ENCODE data around the gene NRXN3. TPM values are rescaled to one million over a fixed set of nuclear protein-coding genes. Genes with fewer than 3 reads are reported as not detected.

The NRXN3 gene
- total RNA-seq, 2 donors from 2014 or later, result not detected

DNA sequence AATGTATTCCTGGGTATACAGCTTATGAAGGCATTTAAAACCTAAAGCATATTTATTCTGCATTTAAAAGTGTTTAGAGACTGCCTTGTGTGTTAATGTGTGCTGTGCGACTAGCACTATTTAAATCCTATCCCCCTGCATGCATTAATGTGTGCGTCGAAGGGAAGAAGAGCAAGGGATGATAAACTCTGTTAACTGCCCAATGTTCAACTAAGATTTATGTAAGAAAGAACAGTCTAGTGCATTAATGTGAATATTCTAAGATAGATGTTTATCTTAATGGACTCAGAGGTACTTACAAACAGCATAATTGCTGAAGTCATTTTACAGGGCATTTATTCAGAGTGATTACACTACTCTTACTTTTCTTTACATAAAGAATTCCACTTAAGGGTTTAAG lies 1616.3 kb downstream of the NRXN3 start:
- Mint-ChIP-seq H3K36me3 (ENCODE audit: low read depth) (no peaks in the 10 kb centered on the region), H3K4me1 (no peaks in the 10 kb centered on the region), H3K4me3 (no peak overlapping the region), H3K27me3 (no peaks in the 10 kb centered on the region), H3K27ac (no peak overlapping the region)
- ATAC-seq, result no peak
- H3K9me3 ChIP-seq (ENCODE audit: control insufficient read depth, low read length, poor library complexity, severe bottlenecking), result no peaks in the 10 kb centered on the region
- no peak for DNase-seq

DNA sequence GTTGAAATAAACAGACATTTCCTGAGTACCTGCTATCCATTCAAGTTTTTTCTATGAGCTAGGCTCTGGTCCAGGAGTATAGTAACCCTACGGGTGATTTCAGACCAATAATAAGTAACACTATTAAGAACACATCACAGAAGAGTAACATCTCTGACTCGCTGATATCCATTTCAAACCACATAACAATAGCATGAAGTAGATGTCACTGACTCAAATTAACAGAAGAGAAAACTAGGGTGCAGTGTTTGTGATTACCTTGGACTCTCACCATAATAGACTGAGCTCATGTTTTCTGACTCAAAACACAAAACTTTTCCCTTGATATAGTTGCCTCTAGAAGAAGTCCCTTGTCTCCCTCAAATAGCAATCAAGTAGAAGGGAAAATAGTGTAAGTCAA lies 1618.2 kb downstream of the NRXN3 start:
- no peaks in the 10 kb centered on the region for H3K9me3 ChIP-seq (ENCODE audit: control insufficient read depth, low read length, poor library complexity, severe bottlenecking)
- no peaks in the 10 kb centered on the region for H3K27me3 Mint-ChIP-seq
- H3K27ac Mint-ChIP-seq, result no peak overlapping the region
- ATAC-seq (no peak), DNase-seq (no peak)
- no peaks in the 10 kb centered on the region for H3K4me1 Mint-ChIP-seq
- H3K4me3 Mint-ChIP-seq, result no peak overlapping the region
- H3K36me3 Mint-ChIP-seq (ENCODE audit: low read depth), result no peaks in the 10 kb centered on the region

DNA sequence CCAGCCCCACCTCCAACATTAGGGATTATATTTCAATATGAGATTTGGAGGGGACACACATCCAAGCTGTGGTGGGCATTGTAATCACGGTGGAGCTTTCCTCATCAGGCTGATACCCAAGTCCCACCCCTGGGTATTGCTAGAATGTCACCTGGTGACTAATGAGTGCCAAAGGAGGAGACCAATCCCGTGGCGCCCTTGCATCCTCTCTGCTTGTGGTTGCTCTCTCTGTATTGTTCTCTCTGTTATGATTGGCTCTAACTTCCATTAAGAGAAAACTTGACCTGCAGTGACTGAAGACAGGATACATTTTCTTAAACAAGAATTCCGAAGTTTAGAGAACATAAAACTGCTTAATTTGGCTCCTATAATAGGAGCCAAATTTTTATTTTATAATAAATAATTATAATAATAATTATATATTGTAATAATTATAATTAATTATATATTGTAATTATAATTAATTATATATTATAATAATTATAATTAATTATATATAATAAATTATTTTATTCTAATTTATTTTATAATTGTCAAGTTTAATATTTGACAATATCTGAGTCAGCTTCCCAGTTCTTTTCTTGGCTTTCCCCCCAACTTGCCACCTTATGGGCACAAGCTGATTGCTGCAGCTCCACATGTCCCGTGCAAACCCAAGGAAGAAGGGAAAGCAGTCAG lies 1621.0 kb downstream of the NRXN3 start:
- H3K27me3 Mint-ChIP-seq, result no peaks in the 10 kb centered on the region
- H3K27ac Mint-ChIP-seq, result no peak overlapping the region
- ATAC-seq, result no peak
- H3K36me3 Mint-ChIP-seq (ENCODE audit: low read depth), result no peaks in the 10 kb centered on the region
- no peaks in the 10 kb centered on the region for H3K9me3 ChIP-seq (ENCODE audit: control insufficient read depth, low read length, poor library complexity, severe bottlenecking)
- no peak overlapping the region for H3K4me3 Mint-ChIP-seq
- DNase-seq, result no peak
- no peaks in the 10 kb centered on the region for H3K4me1 Mint-ChIP-seq

DNA sequence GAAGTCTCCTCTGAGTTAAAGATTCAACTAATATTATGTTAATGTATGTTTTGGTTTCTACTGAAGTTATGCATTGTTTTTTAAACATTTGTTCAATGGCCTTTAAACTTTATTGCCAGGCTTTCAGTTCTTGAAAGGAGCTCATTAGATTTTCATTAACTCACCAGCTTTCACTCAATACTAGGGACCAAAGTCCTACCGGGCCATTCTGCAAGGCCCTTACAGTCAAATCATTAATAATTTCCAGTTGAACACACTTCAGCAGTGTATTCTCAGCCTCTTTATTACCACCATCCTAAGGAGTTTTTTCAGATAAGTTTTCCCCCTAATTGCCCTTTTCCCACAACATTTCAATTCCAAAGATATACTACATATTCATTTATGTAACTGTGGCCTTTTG lies 1631.9 kb downstream of the NRXN3 start:
- H3K4me1 Mint-ChIP-seq, result no peaks in the 10 kb centered on the region
- ATAC-seq (no peak), DNase-seq (no peak)
- H3K4me3 Mint-ChIP-seq, result no peak overlapping the region
- H3K36me3 Mint-ChIP-seq (ENCODE audit: low read depth), result no peaks in the 10 kb centered on the region
- no peaks in the 10 kb centered on the region for H3K9me3 ChIP-seq (ENCODE audit: control insufficient read depth, low read length, poor library complexity, severe bottlenecking)
- H3K27ac Mint-ChIP-seq, result no peak overlapping the region
- H3K27me3 Mint-ChIP-seq, result no peaks in the 10 kb centered on the region

DNA sequence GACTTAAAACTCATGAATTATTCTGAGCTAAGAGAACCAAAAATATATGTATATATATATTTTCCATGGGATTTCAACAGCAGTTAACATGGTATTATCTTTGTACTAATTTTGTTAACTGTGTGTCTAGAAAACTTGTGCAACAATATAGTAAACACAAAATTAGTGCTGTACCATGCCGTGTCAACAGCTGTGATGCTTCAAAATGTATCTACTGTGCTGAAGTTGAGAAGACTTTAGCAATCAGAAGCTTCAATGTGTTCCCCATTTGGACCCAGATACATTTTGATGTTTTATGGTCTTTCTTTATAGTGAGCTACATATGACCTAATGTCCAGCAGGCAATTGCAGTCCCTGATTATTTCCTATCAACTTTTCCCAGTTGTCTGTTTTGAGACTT lies 1635.5 kb downstream of the NRXN3 start:
- Mint-ChIP-seq H3K27ac (no peak overlapping the region), H3K4me1 (no peaks in the 10 kb centered on the region), H3K27me3 (no peaks in the 10 kb centered on the region), H3K4me3 (no peak overlapping the region), H3K36me3 (ENCODE audit: low read depth) (no peaks in the 10 kb centered on the region)
- ATAC-seq (no peak), DNase-seq (no peak)
- no peaks in the 10 kb centered on the region for H3K9me3 ChIP-seq (ENCODE audit: control insufficient read depth, low read length, poor library complexity, severe bottlenecking)

DNA sequence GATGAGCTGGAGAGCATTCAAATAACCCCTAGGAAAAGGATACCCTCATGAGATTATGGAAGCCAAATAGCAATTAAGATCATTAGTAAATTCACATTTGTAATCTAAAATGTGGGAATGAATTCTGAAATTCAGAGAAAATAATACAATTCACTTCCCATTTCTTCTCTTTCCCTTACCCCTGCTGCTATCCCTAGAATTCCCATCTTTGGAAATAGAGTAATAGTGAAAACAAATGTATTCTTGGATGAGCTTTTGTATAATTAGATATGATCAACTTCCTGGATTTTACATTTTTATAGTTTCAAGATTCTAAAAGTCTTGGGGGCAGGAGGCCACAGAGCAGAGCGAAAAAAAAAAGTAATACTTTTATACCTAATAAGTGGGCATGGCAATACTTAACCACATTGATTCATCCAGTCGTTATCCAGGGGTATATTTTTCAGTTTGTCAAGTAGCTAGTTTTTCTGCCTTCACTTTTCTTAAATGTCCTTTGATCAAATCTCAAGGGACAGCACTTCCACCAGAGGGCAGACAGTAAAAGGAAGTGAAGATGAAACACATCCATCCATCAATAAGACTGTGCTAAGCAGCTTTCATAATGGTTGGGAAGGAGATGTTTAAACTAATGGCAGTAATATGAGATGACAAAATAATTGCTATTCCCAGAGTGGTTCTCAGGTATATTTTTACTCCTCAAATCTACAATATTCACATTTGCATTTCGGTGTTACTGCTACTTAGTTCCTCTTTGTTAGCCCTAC lies 1639.9 kb downstream of the NRXN3 start:
- DNase-seq, result no peak
- no peaks in the 10 kb centered on the region for H3K27me3 Mint-ChIP-seq
- H3K27ac Mint-ChIP-seq, result no peak overlapping the region

DNA sequence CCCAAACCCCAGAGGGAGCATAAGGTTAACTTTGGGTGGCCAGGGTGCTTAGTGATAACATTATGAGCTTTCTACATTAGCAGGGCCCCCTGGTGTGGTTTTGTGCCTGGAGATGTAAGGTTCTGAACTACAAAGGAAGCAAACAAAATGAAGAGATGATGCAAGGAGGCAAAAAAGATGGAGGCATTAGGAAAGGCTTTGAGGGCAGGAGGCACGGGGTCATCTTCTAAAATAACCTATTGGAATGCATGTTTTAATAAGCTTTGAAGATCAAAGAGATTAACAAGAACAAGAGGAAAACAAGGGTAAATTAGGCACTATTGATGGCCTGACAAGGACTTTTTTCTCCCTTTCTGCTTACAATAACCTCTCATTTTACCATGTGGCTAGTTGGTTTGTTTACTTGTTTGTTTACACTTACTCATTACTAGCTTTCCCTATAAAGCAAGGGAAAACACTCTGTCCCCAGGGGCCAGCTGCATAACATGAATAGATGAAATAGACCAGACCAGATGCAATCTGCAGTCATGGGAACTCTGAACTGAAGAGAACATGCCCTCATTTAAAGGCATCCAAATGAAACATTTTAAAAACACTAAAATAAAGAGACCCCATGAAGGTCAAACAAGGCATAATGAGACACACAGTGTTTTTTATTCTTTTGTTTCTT lies 1650.8 kb downstream of the NRXN3 start:
- Mint-ChIP-seq H3K4me3 (no peak overlapping the region), H3K4me1 (no peaks in the 10 kb centered on the region), H3K36me3 (ENCODE audit: low read depth) (no peaks in the 10 kb centered on the region), H3K27me3 (no peaks in the 10 kb centered on the region), H3K27ac (no peak overlapping the region)
- ATAC-seq (no peak), DNase-seq (no peak)
- H3K9me3 ChIP-seq (ENCODE audit: control insufficient read depth, low read length, poor library complexity, severe bottlenecking), result no peaks in the 10 kb centered on the region

More for the DNA sequence above, 1639.9 kb downstream of the NRXN3 start:
- Mint-ChIP-seq H3K4me1 (no peaks in the 10 kb centered on the region), H3K4me3 (no peak overlapping the region), H3K36me3 (ENCODE audit: low read depth) (no peaks in the 10 kb centered on the region)
- no peak for ATAC-seq
- H3K9me3 ChIP-seq (ENCODE audit: control insufficient read depth, low read length, poor library complexity, severe bottlenecking), result no peaks in the 10 kb centered on the region

DNA sequence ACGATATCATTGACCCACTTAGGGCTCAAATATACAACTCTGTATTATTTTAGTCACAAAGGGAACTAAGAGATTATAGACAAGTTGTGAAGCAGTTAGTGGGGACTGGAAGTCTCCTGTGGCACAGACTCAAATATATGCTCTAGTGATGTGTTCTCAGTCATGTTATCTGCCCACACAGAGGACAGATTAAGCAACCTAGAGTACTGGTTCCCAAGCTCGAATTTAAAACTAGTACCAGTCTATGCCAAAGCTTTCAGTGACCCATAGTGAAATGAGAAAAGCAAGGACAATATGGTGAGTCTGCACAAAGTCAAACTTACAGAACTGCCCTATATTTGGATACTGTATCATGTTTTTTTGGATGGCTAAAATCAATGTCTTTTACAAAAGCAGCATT lies 1651.9 kb downstream of the NRXN3 start:
- Mint-ChIP-seq H3K36me3 (ENCODE audit: low read depth) (no peaks in the 10 kb centered on the region), H3K4me1 (no peaks in the 10 kb centered on the region), H3K27me3 (no peaks in the 10 kb centered on the region), H3K27ac (no peak overlapping the region), H3K4me3 (no peak overlapping the region)
- H3K9me3 ChIP-seq (ENCODE audit: control insufficient read depth, low read length, poor library complexity, severe bottlenecking), result no peaks in the 10 kb centered on the region
- no peak for DNase-seq
- ATAC-seq, result no peak

DNA sequence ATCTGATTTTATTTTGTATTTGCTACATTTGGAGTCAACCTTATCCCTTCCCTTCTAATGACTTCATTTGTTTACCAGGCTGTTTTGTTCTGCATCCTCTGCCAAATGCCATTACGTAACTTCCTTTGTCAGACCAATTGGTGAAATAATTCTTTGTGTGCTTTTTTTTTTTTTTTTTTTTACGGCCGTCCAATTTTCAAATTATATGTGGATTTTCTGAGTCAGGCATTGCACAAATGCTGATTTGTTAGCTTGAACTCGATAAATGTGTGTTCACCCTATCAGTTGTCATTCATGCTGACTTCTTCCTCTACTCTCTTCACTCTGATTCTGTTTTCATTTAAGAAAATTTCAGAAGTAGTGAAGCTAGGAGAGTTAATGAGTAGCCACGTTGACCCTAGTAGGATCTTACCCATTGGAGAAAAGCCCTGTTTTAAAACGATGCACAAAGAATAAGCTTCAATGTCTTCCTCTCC lies 1654.9 kb downstream of the NRXN3 start:
- no peaks in the 10 kb centered on the region for H3K36me3 Mint-ChIP-seq (ENCODE audit: low read depth)
- ATAC-seq (no peak), DNase-seq (no peak)
- no peaks in the 10 kb centered on the region for H3K4me1 Mint-ChIP-seq
- no peak overlapping the region for H3K27ac Mint-ChIP-seq
- no peaks in the 10 kb centered on the region for H3K9me3 ChIP-seq (ENCODE audit: control insufficient read depth, low read length, poor library complexity, severe bottlenecking)
- no peak overlapping the region for H3K4me3 Mint-ChIP-seq
- no peaks in the 10 kb centered on the region for H3K27me3 Mint-ChIP-seq

DNA sequence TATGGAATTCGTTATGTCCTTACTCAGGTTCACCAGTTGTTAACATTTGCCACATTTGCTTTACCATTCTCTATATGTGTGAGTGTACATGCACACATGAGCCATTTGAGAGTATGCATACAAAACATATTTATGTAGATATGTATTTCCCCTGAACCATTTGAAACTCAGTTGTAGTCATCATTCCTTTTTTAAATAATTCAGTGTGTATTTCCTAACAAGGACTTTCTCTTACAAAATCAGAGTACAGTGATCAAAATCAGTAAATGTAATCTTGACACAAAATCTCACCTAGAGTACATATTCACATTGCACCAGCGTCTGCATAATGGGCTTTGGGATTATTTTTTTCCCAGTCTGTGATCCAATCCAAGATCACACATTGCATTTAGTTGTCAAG lies 1656.2 kb downstream of the NRXN3 start:
- DNase-seq (no peak), ATAC-seq (no peak)
- Mint-ChIP-seq H3K36me3 (ENCODE audit: low read depth) (no peaks in the 10 kb centered on the region), H3K27me3 (no peaks in the 10 kb centered on the region), H3K4me3 (no peak overlapping the region), H3K4me1 (no peaks in the 10 kb centered on the region), H3K27ac (no peak overlapping the region)
- no peaks in the 10 kb centered on the region for H3K9me3 ChIP-seq (ENCODE audit: control insufficient read depth, low read length, poor library complexity, severe bottlenecking)

DNA sequence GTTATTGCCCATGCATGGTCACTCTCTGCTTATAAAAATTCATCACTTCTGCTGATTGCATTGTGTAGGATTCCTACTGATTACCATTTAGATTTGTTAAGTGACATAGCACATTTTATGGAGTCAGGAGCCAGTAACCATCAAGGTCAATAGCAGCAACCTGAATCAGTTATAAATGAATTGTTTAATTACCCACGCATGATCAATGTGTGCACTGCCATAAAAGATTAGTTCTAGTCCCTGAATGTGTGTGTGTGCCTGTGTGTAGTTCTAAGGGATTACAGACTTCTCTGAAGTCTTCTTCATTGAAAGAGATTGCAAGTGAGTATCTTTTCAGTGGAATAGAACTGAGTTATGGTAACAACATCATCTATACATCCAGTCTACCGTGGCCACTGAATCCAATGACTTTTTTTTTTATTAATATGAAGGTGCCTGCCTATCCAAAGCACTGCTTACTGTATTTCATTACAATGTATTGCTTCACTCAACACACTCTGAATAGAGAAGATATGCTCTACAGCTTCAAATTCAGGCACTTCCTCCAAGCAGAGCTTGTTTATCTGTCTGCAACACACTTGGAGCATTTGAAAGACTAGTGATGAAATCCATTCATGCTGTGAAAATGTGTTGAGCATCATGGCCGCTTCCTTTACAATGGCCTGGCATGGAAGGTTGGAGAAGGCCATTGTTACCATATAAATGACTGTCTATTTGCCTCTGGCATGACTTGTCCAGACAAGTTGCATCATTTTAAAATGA lies 1659.4 kb downstream of the NRXN3 start:
- no peaks in the 10 kb centered on the region for H3K27me3 Mint-ChIP-seq
- no peak overlapping the region for H3K4me3 Mint-ChIP-seq
- H3K9me3 ChIP-seq (ENCODE audit: control insufficient read depth, low read length, poor library complexity, severe bottlenecking), result no peaks in the 10 kb centered on the region
- H3K27ac Mint-ChIP-seq, result no peak overlapping the region
- DNase-seq (no peak), ATAC-seq (no peak)
- H3K36me3 Mint-ChIP-seq (ENCODE audit: low read depth), result no peaks in the 10 kb centered on the region
- H3K4me1 Mint-ChIP-seq, result no peaks in the 10 kb centered on the region

DNA sequence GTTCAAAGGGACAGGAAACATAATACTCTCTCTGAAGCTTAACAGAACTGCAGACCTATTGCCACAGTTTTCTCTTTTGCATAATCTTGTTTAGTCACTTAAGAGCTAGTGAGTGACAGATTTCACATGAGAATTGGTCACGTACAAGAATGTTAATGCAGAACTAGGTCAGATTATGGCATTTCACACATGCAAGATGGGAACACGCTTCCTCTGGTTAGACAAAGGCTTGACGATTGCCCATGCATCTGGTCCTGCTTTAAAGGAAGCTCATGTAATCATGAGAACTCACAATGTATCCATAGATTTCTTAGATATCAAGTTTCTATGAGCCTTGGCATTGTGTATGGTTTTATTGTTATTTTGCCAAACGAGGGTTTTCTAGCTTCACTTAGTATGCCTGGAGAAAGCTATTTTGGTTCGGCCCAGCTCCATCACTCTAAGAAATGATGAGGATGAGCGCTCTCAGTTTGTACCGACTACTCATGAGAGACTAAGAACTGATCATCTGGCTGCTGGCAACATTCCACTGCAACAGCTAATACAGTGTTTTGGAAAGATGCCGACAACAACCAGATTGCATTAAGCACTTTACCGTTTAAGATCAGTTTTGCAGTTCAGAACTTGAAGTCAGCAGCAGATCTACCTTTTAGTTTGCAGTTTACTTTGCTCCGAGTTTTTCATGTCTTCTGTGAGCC lies 1661.2 kb downstream of the NRXN3 start:
- H3K9me3 ChIP-seq (ENCODE audit: control insufficient read depth, low read length, poor library complexity, severe bottlenecking), result no peaks in the 10 kb centered on the region
- no peak overlapping the region for H3K4me3 Mint-ChIP-seq
- H3K27ac Mint-ChIP-seq, result no peak overlapping the region
- H3K27me3 Mint-ChIP-seq, result no peaks in the 10 kb centered on the region
- no peaks in the 10 kb centered on the region for H3K4me1 Mint-ChIP-seq
- no peak for DNase-seq
- ATAC-seq, result no peak
- H3K36me3 Mint-ChIP-seq (ENCODE audit: low read depth), result no peaks in the 10 kb centered on the region
